Neural cell (in vitro differentiated cells): ENCODE measurements around the gene CD300LG. TPM values are rescaled to one million over a fixed set of nuclear protein-coding genes. Genes with fewer than 3 reads are reported as not detected.

ENCODE experiments used
- H2AFZ ChIP-seq: fragments of 200-600, 300-800 bp; sonication (generic), shearing (Covaris generic); 2 replicates; pipeline ENCODE4 v1.6.0; 2014; ENCODE audit warnings: low read depth, mild to moderate bottlenecking, antibody characterized with exemption, low read length, moderate library complexity
- H3F3A ChIP-seq: fragments of 200-600 bp; shearing (Covaris generic); 2 replicates; pipeline ENCODE4 v1.6.1; 2016; ENCODE audit warnings: mild to moderate bottlenecking, moderate library complexity, mixed read lengths, antibody characterized with exemption, low read length; ENCODE audit not compliant: insufficient read depth, poor library complexity, severe bottlenecking
- H3K27ac ChIP-seq: fragments of 200-600, 300-800 bp; sonication (generic), shearing (Covaris generic); 2 replicates; pipeline ENCODE4 v1.5.1; 2014; ENCODE audit warnings: mild to moderate bottlenecking, low read length, moderate library complexity
- H3K27me3 ChIP-seq: fragments of 300-800, 200-600 bp; sonication (generic), shearing (Covaris generic); 2 replicates; pipeline ENCODE4 v1.6.0; 2014; ENCODE audit warnings: mild to moderate bottlenecking, low read depth, low read length, moderate library complexity; ENCODE audit not compliant: insufficient read depth
- H3K36me3 ChIP-seq: fragments of 300-800, 200-600 bp; sonication (generic), shearing (Covaris generic); 2 replicates; pipeline ENCODE4 v1.5.1; 2014; ENCODE audit warnings: mild to moderate bottlenecking, antibody characterized with exemption, low read length, moderate library complexity; ENCODE audit not compliant: insufficient read depth
- H3K4me2 ChIP-seq: fragments of 300-800, 200-600 bp; sonication (generic), shearing (Covaris generic); 2 replicates; pipeline ENCODE4 v1.6.0; 2014; ENCODE audit warnings: mild to moderate bottlenecking, low read length
- H3K4me3 ChIP-seq: fragments of 300-800, 200-600 bp; sonication (generic), shearing (Covaris generic); 2 replicates; pipeline ENCODE4 v1.5.1; 2014; ENCODE audit warnings: mild to moderate bottlenecking, low read length, moderate library complexity
- H3K79me2 ChIP-seq: fragments of 200-600 bp; shearing (Covaris generic); replicated peaks from 2 replicates; pipeline ENCODE4 v1.6.0; 2014; ENCODE audit warnings: mild to moderate bottlenecking, low read length, moderate library complexity; ENCODE audit not compliant: insufficient read depth
- H3K9ac ChIP-seq: fragments of 300-800, 200-600 bp; sonication (generic), shearing (Covaris generic); 2 replicates; pipeline ENCODE4 v1.6.1; 2016; ENCODE audit warnings: mild to moderate bottlenecking, low read length, mixed read lengths
- H3K9me2 ChIP-seq: fragments of 200-600 bp; shearing (Covaris generic); 2 replicates; pipeline ENCODE4 v1.6.1; 2016; ENCODE audit warnings: mild to moderate bottlenecking, low read length, mixed read lengths; ENCODE audit not compliant: insufficient read depth
- H3K9me3 ChIP-seq: fragments of 200-600, 300-800 bp; sonication (generic), shearing (Covaris generic); 2 replicates; pipeline ENCODE4 v1.6.1; 2016; ENCODE audit warnings: mild to moderate bottlenecking, mixed run types, low read length, moderate library complexity, mixed read lengths
- H4K20me1 ChIP-seq: fragments of 200-600 bp; shearing (Covaris generic); 2 replicates; pipeline ENCODE4 v1.6.1; 2016; ENCODE audit warnings: mild to moderate bottlenecking, mixed run types; ENCODE audit not compliant: insufficient read depth
- CTCF ChIP-seq: fragments of 450-650 bp; IDR thresholded peaks from 2 replicates; pipeline ENCODE4 v1.5.1; 2014; ENCODE audit warnings: antibody characterized with exemption, mild to moderate bottlenecking, moderate library complexity; ENCODE audit not compliant: poor library complexity, severe bottlenecking
- EP300 ChIP-seq: fragments of 450-650 bp; conservative IDR thresholded peaks from 2 replicates; pipeline ENCODE4 v1.6.1; 2014; ENCODE audit warnings: antibody characterized with exemption, mild to moderate bottlenecking, moderate library complexity; ENCODE audit not compliant: poor library complexity, severe bottlenecking
- EZH2 ChIP-seq: fragments of 200-600, 300-800 bp; shearing (Covaris generic), sonication (generic); IDR thresholded peaks from 2 replicates; pipeline ENCODE4 v1.6.1; 2014; ENCODE audit warnings: antibody characterized with exemption, low read length, borderline replicate concordance, mild to moderate bottlenecking; ENCODE audit not compliant: insufficient read depth, poor library complexity, severe bottlenecking
- MXI1 ChIP-seq: fragments of 450-650 bp; conservative IDR thresholded peaks from 2 replicates; pipeline ENCODE4 v1.6.1; 2014; ENCODE audit warnings: antibody characterized with exemption, mild to moderate bottlenecking; ENCODE audit not compliant: poor library complexity, severe bottlenecking
- POLR2AphosphoS5 ChIP-seq: IDR thresholded peaks from 2 replicates; pipeline ENCODE4 v1.6.1; 2012
- RAD21 ChIP-seq: fragments of 450-650 bp; conservative IDR thresholded peaks from 2 replicates; pipeline ENCODE4 v1.6.1; 2014; ENCODE audit warnings: antibody characterized with exemption, mild to moderate bottlenecking, moderate library complexity
- SMC3 ChIP-seq: fragments of 450-650 bp; conservative IDR thresholded peaks from 2 replicates; pipeline ENCODE4 v1.6.1; 2014; ENCODE audit warnings: antibody characterized with exemption, mild to moderate bottlenecking, moderate library complexity; ENCODE audit not compliant: poor library complexity
- TAF1 ChIP-seq: IDR thresholded peaks from 2 replicates; pipeline ENCODE4 v1.6.1; 2012; ENCODE audit warnings: low read depth
- polyA plus RNA-seq: library from polyadenylated mRNA; depleted of rRNA; stranded (reverse); fragments of >200 nt; gene quantifications from 2 replicates; pipeline ENCODE4 v1.2.3, GENCODE V29; 2014
- TF ChIP-seq, protein P1 (sequence below): IDR thresholded peaks from 2 replicates; pipeline ENCODE4 v1.6.1; 2012; ENCODE audit warnings: borderline replicate concordance

The CD300LG gene
- polyA plus RNA-seq, 1 donor from 2014 or later = not detected

DNA sequence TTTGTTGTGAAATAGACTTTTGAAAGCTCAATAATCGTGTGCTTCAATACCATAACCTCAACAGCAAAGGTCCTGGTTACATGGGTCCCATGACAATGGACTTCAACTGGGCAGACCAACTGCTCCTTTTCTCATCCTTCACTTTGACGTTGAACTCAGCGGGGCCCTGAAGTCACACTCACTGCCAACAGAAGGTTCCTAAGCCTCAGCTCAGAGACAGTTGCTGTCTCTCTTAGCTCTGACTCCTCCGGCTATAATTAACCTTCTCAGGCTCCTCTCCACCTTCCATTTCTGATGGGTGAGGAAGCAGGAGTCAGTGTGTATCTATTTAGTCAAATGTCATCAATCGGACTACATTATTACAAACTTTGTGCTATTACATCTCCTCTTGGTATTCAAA lies 37.9 kb upstream of the CD300LG start:
- Histone ChIP-seq H3K79me2 (no peaks in the 10 kb centered on the region), H3K36me3 (peaks cover 5% of the 10 kb centered on the region), H3F3A (no peaks in the 10 kb centered on the region), H3K9me2 (no peaks in the 10 kb centered on the region), H3K4me3 (no peak overlapping the region), H3K27ac (no peak overlapping the region), H3K9ac (no peak overlapping the region), H3K27me3 (no peaks in the 10 kb centered on the region), H3K4me2 (no peak overlapping the region), H3K9me3 (no peaks in the 10 kb centered on the region), H4K20me1 (no peaks in the 10 kb centered on the region), H2AFZ (no peak overlapping the region)
- no peak for TF ChIP-seq EZH2

DNA sequence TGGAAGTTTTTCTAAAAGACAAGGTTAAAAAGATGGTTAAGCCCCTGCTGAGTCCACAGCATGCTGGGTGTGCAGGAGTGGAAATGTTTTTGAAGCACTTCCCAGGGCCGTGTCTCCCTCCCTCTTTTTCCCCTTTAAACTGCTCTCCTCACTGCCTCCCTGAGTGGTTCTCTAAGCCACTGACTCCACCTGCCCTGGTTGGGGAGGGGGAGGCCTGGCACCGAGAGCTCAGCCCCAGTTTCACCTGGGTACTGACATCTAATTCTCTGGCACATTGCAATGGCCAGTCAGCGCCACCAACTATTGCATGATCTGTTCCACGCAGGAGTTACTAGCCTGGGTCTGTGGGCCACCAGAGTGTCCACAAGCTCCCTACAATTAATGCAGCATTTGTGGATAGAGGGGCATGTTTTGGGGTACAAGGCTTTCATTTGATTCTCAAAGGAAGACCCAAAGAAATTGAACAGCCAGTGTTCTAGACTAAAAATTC lies 36.7 kb upstream of the CD300LG start:
- H3K9me2 ChIP-seq = no peaks in the 10 kb centered on the region
- H3K36me3 ChIP-seq = peaks cover 5% of the 10 kb centered on the region
- H3K27ac ChIP-seq = no peak overlapping the region
- no peaks in the 10 kb centered on the region for H3K9me3 ChIP-seq
- H3K4me2 ChIP-seq = no peak overlapping the region
- no peaks in the 10 kb centered on the region for H4K20me1 ChIP-seq
- H3F3A ChIP-seq = no peaks in the 10 kb centered on the region
- TF ChIP-seq EP300 (no peak), TAF1 (no peak), SMC3 (no peak), POLR2AphosphoS5 (no peak), RAD21 (no peak), EZH2 (no peak), CTCF (no peak), MXI1 (no peak)
- TF ChIP-seq, protein P1, sequence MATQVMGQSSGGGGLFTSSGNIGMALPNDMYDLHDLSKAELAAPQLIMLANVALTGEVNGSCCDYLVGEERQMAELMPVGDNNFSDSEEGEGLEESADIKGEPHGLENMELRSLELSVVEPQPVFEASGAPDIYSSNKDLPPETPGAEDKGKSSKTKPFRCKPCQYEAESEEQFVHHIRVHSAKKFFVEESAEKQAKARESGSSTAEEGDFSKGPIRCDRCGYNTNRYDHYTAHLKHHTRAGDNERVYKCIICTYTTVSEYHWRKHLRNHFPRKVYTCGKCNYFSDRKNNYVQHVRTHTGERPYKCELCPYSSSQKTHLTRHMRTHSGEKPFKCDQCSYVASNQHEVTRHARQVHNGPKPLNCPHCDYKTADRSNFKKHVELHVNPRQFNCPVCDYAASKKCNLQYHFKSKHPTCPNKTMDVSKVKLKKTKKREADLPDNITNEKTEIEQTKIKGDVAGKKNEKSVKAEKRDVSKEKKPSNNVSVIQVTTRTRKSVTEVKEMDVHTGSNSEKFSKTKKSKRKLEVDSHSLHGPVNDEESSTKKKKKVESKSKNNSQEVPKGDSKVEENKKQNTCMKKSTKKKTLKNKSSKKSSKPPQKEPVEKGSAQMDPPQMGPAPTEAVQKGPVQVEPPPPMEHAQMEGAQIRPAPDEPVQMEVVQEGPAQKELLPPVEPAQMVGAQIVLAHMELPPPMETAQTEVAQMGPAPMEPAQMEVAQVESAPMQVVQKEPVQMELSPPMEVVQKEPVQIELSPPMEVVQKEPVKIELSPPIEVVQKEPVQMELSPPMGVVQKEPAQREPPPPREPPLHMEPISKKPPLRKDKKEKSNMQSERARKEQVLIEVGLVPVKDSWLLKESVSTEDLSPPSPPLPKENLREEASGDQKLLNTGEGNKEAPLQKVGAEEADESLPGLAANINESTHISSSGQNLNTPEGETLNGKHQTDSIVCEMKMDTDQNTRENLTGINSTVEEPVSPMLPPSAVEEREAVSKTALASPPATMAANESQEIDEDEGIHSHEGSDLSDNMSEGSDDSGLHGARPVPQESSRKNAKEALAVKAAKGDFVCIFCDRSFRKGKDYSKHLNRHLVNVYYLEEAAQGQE = no peak
- no peak overlapping the region for H2AFZ ChIP-seq
- H3K79me2 ChIP-seq = no peaks in the 10 kb centered on the region
- no peak overlapping the region for H3K9ac ChIP-seq
- H3K27me3 ChIP-seq = no peaks in the 10 kb centered on the region
- H3K4me3 ChIP-seq = no peak overlapping the region

DNA sequence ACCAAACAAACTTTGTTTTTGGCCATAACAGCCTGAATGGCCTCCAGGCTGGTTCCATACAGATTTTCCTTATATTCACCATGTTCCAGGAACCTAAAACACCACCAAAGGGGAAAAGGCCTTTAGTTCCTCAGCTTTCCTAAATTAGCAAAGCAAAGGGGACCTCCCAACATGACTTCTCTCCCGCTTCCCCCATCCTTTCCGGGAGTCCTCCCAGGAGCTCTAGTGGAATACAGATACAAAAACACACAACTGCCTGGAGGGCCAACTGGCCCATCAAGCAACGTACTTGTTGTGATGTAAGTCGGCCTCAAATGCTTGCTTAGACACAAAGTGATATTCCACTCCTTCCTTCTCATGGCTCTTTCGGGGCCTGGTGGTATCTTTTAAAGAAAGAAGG lies 36.2 kb upstream of the CD300LG start:
- no peaks in the 10 kb centered on the region for H4K20me1 ChIP-seq
- H3K9me2 ChIP-seq = no peaks in the 10 kb centered on the region
- H3K4me2 ChIP-seq = no peak overlapping the region
- H2AFZ ChIP-seq = no peak overlapping the region
- TF ChIP-seq, protein P1 = no peak
- TF ChIP-seq SMC3 = no peak
- TF ChIP-seq RAD21 = no peak
- TF ChIP-seq TAF1 = no peak
- TF ChIP-seq POLR2AphosphoS5 = no peak
- no peak for TF ChIP-seq CTCF
- no peak for TF ChIP-seq MXI1
- no peak for TF ChIP-seq EP300
- no peak for TF ChIP-seq EZH2
- H3K9ac ChIP-seq = no peak overlapping the region
- no peaks in the 10 kb centered on the region for H3K79me2 ChIP-seq
- no peaks in the 10 kb centered on the region for H3K27me3 ChIP-seq
- no peak overlapping the region for H3K4me3 ChIP-seq
- H3K27ac ChIP-seq = no peak overlapping the region
- peaks cover 5% of the 10 kb centered on the region for H3K36me3 ChIP-seq
- H3K9me3 ChIP-seq = no peaks in the 10 kb centered on the region
- no peaks in the 10 kb centered on the region for H3F3A ChIP-seq
